Right lobe of liver (tissue), 4 donors: Measurements from ENCODE around the gene C1QL3.

ENCODE experiments used
- CTCF ChIP-seq, 4 donors: fragments of 200-600 bp in 3 of 4; fragments of 450-650 bp in 1 of 4; IDR thresholded peaks; one replicate each; pipeline versions ENCODE4 v1.5.1 to v1.8.0; 2016 to 2022; ENCODE audit warnings: antibody characterized with exemption in 4 of 4, mild to moderate bottlenecking in 2 of 4
- POLR2A ChIP-seq: fragments of 450-650 bp; IDR thresholded peaks from one replicate; pipeline ENCODE4 v1.6.1; 2017; ENCODE audit warnings: antibody characterized with exemption, mild to moderate bottlenecking
- donor health status: DM: no; HTN: no; CAD: no.
- donor health status: DM: no; HTN: no; CAD: no.
- donor health status: DM: no; HTN: yes; CAD: no.

GRCh38 chr10:16497911-16498310 lies 23.8 kb downstream of the C1QL3 start:
- TF ChIP-seq CTCF (IDR thresholded peaks at IDR 0.05): no peak
- no peak for TF ChIP-seq POLR2A
